ENCODE results near the gene ASPSCR1.

DNA sequence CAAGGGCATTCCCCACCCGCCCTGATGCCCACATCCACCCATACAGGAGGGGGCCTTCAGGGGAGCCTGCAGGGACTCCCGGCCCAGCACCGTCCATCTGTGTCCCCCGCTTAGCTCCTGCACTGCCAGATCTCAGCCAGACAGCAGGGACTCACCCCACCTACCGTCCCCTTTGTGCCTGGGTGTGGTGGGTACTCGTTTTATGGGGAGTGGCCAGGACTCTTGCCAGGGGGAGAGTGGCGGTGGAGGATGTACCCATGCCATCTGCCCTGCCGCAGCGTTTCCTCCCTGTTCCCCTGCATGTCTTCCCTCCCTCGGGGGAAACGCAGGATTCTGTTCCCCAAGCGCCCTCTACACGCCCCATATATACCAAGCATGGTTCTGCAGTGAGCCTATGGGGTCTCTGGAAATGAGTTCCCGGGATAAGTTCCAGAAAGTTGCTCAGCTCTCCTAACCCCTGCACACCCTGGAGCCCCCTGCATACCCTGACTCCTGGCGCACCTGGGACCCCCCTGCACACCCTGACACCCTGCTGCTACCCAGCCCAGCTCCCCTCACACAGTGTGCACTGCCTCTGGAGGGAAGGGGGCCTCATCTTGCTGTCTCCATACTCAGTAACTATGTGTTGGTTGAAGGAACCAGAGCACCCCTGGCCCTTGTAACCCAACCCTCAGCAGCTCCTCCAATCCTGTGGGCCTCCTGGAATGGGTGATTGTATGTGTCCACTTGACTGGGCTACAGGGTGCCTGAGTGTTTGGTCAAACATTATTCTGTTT, 45.7 kb upstream of the ASPSCR1 start:
- TF ChIP-seq SP1 (IDR thresholded peaks at IDR 0.05; ENCODE audit: low read depth, low read length): no peak
- TF ChIP-seq CTCF (IDR thresholded peaks at IDR 0.05; ENCODE audit: control extremely low read depth in 1 of 3, insufficient read depth in 1 of 3, low read depth in 1 of 3, low read length in 3 of 3): no peak
- TF ChIP-seq CHD2 (IDR thresholded peaks at IDR 0.05; ENCODE audit: low read length): no peak
- TF ChIP-seq POLR2A (IDR thresholded peaks at IDR 0.05; ENCODE audit: control extremely low read depth in 1 of 2, low read depth in 2 of 2, low read length in 2 of 2): no peak
- TF ChIP-seq RBBP5 (IDR thresholded peaks at IDR 0.05; ENCODE audit: borderline replicate concordance, low read depth, low read length): no peak
